Uterus (tissue), 2 donors: ENCODE measurements around the gene CDK15.

Experiments
- POLR2A ChIP-seq, 2 donors: fragments of 450-650 bp; IDR thresholded peaks; one replicate each; pipeline ENCODE4 v1.6.1; 2016; ENCODE audit warnings: antibody characterized with exemption in 2 of 2, mild to moderate bottlenecking in 1 of 2, moderate library complexity in 1 of 2
- TF ChIP-seq, protein P1 (sequence below), 4 experiments: fragments of 200-600 bp in 2 of 4; fragments of 450-650 bp in 2 of 4; sonication (generic) in 2 of 4; IDR thresholded peaks; one replicate each; pipeline ENCODE4 v1.5.1; 2016 to 2019; ENCODE audit warnings: antibody characterized with exemption in 4 of 4, mild to moderate bottlenecking in 2 of 4, moderate library complexity in 1 of 4

DNA sequence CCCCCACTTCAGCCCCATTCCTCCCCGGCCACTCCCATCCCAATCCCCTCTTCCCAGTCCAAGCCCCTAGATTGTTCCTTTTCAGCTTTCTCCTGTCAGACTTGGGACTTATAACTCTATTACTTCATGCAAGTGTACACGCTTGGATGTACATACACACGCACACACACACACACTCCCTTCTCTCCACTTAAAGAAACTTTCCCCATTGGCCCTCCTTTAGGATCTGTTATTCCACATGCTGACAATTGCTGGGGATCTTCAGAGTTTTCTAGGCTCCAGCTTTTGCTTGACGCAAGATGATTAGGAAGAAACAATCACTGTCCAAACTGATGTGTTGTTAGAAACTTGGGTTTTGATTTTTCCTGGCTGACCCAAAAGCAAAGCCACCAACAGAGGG is 75.4 kb downstream of the CDK15 start:
- TF ChIP-seq, protein P1, sequence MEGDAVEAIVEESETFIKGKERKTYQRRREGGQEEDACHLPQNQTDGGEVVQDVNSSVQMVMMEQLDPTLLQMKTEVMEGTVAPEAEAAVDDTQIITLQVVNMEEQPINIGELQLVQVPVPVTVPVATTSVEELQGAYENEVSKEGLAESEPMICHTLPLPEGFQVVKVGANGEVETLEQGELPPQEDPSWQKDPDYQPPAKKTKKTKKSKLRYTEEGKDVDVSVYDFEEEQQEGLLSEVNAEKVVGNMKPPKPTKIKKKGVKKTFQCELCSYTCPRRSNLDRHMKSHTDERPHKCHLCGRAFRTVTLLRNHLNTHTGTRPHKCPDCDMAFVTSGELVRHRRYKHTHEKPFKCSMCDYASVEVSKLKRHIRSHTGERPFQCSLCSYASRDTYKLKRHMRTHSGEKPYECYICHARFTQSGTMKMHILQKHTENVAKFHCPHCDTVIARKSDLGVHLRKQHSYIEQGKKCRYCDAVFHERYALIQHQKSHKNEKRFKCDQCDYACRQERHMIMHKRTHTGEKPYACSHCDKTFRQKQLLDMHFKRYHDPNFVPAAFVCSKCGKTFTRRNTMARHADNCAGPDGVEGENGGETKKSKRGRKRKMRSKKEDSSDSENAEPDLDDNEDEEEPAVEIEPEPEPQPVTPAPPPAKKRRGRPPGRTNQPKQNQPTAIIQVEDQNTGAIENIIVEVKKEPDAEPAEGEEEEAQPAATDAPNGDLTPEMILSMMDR (IDR thresholded peaks at IDR 0.05): no peak
- no peak for TF ChIP-seq POLR2A (IDR thresholded peaks at IDR 0.05)
